Measurements from ENCODE around the gene TRMT10A. TPM values are rescaled to one million over a fixed set of nuclear protein-coding genes. Genes with fewer than 3 reads are reported as not detected.
A peak's percentile ranks its signal among the peaks of the same experiment; 100 is the strongest.

TRMT10A gene
- total RNA-seq (2021; fragmentation: NEBNext Ultra II Directional; extraction: Animal tissue kit (Norgen Biotek cat#: 25700)) = 1 to 10 TPM; 4.1 to 6.8 (median 5.2) TPM
- long read RNA-seq, partial matches to known transcripts = 0 of 5 reads
- long read RNA-seq, other reads (novel, unspliced or antisense) = 1 of 5 reads

GRCh38 chr4:99563310-99564186, at the start of gene TRMT10A:
Gene TRMT10A (minus strand): TSS chr4:99564039. CDS start chr4:99559338, 4,701 bp downstream.
- H3K4me1 Mint-ChIP-seq (ENCODE audit: low read depth) = peaks cover 15% of the 10 kb centered on the region
- peak; percentile 59 for TF ChIP-seq CTCF (IDR thresholded peaks at IDR 0.05)
- peaks cover 2% of the 10 kb centered on the region for H3K27me3 Mint-ChIP-seq (ENCODE audit: insufficient read depth)
- H3K9me3 Mint-ChIP-seq = no peaks in the 10 kb centered on the region
- H3K36me3 Mint-ChIP-seq (ENCODE audit: low read depth) = no peaks in the 10 kb centered on the region
- DNase-seq = peak; percentile 97
- peak within 1 kb of the TSS; percentile 99 for H3K4me3 Mint-ChIP-seq
- peak within 1 kb of the TSS; percentile 100 for H3K27ac Mint-ChIP-seq

GRCh38 chr4:99612704-99613103, 48.9 kb upstream of the TRMT10A start:
- H3K9me3 Mint-ChIP-seq = no peaks in the 10 kb centered on the region
- no peak overlapping the region for H3K27ac Mint-ChIP-seq
- no peak for TF ChIP-seq CTCF (IDR thresholded peaks at IDR 0.05)
- DNase-seq = no peak
- no peaks in the 10 kb centered on the region for H3K36me3 Mint-ChIP-seq (ENCODE audit: low read depth)
- peaks cover 4% of the 10 kb centered on the region; the same call in 1 of the 2 replicates for H3K27me3 Mint-ChIP-seq (ENCODE audit: insufficient read depth)
- H3K4me3 Mint-ChIP-seq = no peak overlapping the region
- no peaks in the 10 kb centered on the region for H3K4me1 Mint-ChIP-seq (ENCODE audit: low read depth)

- no peaks in the 10 kb centered on the region for H3K4me1 Mint-ChIP-seq (ENCODE audit: low read depth)
- H3K9me3 Mint-ChIP-seq = no peaks in the 10 kb centered on the region
- H3K27ac Mint-ChIP-seq = no peak overlapping the region
- no peaks in the 10 kb centered on the region for H3K36me3 Mint-ChIP-seq (ENCODE audit: low read depth)
- no peak for TF ChIP-seq CTCF (IDR thresholded peaks at IDR 0.05)
- H3K4me3 Mint-ChIP-seq = no peak overlapping the region
- H3K27me3 Mint-ChIP-seq (ENCODE audit: insufficient read depth) = peaks cover 4% of the 10 kb centered on the region; the same call in 1 of the 2 replicates
- no peak for DNase-seq
Measured at GRCh38 chr4:99612281-99612680, 48.4 kb upstream of the TRMT10A start.

- DNase-seq = peak; percentile 1
- H3K4me1 Mint-ChIP-seq (ENCODE audit: low read depth) = no peaks in the 10 kb centered on the region
Measured at GRCh38 chr4:99610605-99611175, 46.9 kb upstream of the TRMT10A start.

GRCh38 chr4:99608417-99608816, 44.6 kb upstream of the TRMT10A start:
- no peak overlapping the region for H3K4me3 Mint-ChIP-seq
- no peak for TF ChIP-seq CTCF (IDR thresholded peaks at IDR 0.05)
- peaks cover 4% of the 10 kb centered on the region; the same call in 1 of the 2 replicates for H3K27me3 Mint-ChIP-seq (ENCODE audit: insufficient read depth)
- H3K4me1 Mint-ChIP-seq (ENCODE audit: low read depth) = no peaks in the 10 kb centered on the region
- H3K27ac Mint-ChIP-seq = no peak overlapping the region
- no peaks in the 10 kb centered on the region for H3K36me3 Mint-ChIP-seq (ENCODE audit: low read depth)
- no peak for DNase-seq
- H3K9me3 Mint-ChIP-seq = no peaks in the 10 kb centered on the region

More at GRCh38 chr4:99610605-99611175, 46.9 kb upstream of the TRMT10A start:
- TF ChIP-seq CTCF (IDR thresholded peaks at IDR 0.05) = no peak
- Mint-ChIP-seq H3K27me3 (ENCODE audit: insufficient read depth) (peaks cover 4% of the 10 kb centered on the region; the same call in 1 of the 2 replicates), H3K36me3 (ENCODE audit: low read depth) (no peaks in the 10 kb centered on the region), H3K9me3 (no peaks in the 10 kb centered on the region), H3K27ac (no peak overlapping the region), H3K4me3 (no peak overlapping the region)

Measured in HFFc6 (cell line).